ENCODE data around the gene UTS2R. TPM values are rescaled to one million over a fixed set of nuclear protein-coding genes. Genes with fewer than 3 reads are reported as not detected.

Gene UTS2R
- total RNA-seq, 2 experiments from 2014 or later, result not detected

DNA sequence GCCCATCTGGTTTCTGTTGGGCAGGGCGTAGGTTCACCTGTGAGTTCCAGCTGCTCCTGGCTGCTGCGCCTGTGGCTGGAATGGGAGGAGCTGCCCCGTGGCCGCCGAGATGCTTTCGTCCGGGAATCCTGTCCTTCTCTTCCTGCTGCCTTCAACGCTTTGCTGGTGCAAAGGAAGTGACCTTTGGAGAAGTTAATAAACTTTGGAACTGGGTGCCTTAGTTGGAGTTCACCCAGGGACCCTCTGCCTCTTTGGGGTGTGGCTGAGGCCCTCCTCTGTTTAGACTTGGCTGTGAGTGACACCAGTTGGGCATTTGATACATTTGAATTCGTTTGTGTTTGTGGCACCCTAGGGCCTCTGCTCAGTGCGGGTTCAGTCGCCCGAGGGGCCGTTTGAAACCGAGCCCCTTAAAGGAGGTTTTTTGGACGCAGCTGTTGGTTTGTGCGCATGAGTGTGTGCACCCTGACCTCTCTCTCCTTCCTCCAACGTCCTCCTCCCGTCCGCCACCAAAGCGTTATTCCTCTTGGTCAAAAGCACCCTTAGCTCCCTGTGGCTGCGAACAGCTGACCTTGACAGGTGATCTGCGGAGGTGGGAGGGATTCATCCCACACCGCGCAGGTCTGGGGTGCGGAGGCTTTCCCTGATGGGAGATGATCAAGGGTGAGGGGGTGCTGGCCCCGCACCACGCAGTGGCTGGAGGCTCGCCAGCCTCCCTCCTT lies 29.0 kb upstream of the UTS2R start:
- H3K36me3 Mint-ChIP-seq (ENCODE audit: low read depth), result no peaks in the 10 kb centered on the region
- no peak for ATAC-seq

DNA sequence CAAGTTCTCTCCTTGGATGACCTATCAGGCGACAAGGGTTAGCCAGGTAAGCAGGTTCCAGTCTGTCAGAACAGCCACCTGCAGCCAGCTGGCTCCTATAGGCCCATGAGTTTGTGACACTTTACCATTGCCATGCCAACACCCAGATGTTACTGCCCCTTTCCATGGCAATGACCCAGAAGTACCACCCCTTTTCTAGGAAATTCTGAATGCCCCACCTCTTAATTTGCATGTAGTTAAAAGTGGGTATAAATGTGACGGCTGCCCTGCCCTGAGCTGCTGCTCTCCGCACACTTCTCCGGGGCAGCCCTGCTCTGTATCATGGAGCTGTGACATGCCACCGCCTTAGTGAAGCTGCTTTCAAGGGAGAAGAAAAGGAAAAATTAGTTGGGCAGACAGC lies 28.0 kb upstream of the UTS2R start:
- no peak for TF ChIP-seq CTCF (IDR thresholded peaks at IDR 0.05)
- H3K4me3 Mint-ChIP-seq, result no peak overlapping the region
- H3K36me3 Mint-ChIP-seq (ENCODE audit: low read depth), result no peaks in the 10 kb centered on the region
- intact Hi-C loops (cut with micrococcal nuclease), result no loop called here
- peaks cover 5% of the 10 kb centered on the region for H3K27me3 Mint-ChIP-seq
- CTCF ChIA-PET, result interaction anchor here (2.3 kb wide), 1 partner anchor 22 kb away, joined by 13 read pairs; no protein-coding TSS in a partner anchor
- no peak overlapping the region for H3K27ac Mint-ChIP-seq
- ATAC-seq (no peak), DNase-seq (no peak)
- POLR2A ChIA-PET, result interaction anchor here (1.2 kb wide), 1 partner anchor 10 kb away, joined by 3 read pairs; the partner anchor contains the start of gene SECTM1
- peaks cover 3% of the 10 kb centered on the region for H3K9me3 Mint-ChIP-seq
- peaks cover 14% of the 10 kb centered on the region for H3K4me1 Mint-ChIP-seq (ENCODE audit: low read depth)

More for the DNA sequence above, 29.0 kb upstream of the UTS2R start:
- Mint-ChIP-seq H3K4me3 (no peak overlapping the region), H3K27me3 (peaks cover 5% of the 10 kb centered on the region), H3K9me3 (peaks cover 3% of the 10 kb centered on the region), H3K4me1 (ENCODE audit: low read depth) (peaks cover 14% of the 10 kb centered on the region), H3K27ac (no peak overlapping the region)
- no peak for DNase-seq
- ChIA-PET CTCF (no interaction called here), POLR2A (no interaction called here)
- no peak for TF ChIP-seq CTCF (IDR thresholded peaks at IDR 0.05)
- intact Hi-C loops (cut with micrococcal nuclease), result no loop called here

DNA sequence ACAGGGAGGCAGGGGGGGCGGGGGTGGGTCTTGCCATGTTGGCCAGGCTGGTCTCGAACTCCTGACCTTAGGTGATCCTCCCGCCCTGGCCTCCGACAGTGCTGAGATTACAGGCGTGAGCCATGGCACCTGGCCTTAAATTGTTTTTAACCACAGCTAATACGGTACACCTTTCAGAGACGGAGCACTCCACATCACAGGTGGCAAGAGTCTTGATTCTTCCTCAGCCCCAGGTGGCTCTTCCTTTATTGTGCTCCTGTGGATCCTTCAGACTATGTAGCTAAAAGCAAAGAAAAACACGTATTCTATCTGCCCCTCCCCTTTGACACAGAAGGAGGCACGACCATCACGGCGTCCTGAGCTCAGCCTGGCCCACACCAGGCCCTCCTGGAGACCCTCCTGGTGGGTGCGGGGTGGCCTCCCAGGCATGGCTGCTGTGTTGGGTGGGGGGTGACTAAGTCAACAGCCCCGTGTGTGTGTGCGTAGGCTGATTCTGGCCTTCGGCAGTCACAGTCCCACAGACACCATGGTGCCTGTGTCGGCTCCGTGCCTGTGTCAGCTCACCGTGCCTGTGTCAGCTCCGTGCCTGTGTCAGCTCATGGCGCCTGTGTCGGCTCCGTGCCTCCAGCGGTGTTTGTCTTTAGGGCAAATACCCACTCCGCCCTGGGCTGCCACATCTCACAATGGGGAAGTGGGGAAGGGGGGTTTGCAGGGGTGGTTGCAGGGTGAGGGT lies 27.2 kb upstream of the UTS2R start:
- no peak overlapping the region for H3K27ac Mint-ChIP-seq
- peaks cover 3% of the 10 kb centered on the region for H3K9me3 Mint-ChIP-seq
- intact Hi-C loops (cut with micrococcal nuclease), result no loop called here

GRCh38 chr17:82345151-82345976 lies 26.2 kb upstream of the UTS2R start:
- H3K27ac Mint-ChIP-seq, result no peak overlapping the region
- H3K9me3 Mint-ChIP-seq, result peaks cover 3% of the 10 kb centered on the region
- DNase-seq (no peak), ATAC-seq (no peak)
- no peak overlapping the region for H3K4me3 Mint-ChIP-seq
- ChIA-PET POLR2A (interaction anchor here (0.5 to 1.3 kb wide), 4 partner anchors 60 to 322 kb away, joined by 3 to 4 read pairs (median 3); partner anchors contain the start of gene LRRC45), CTCF (interaction anchor here (2.3 kb wide), 1 partner anchor 24 kb away, joined by 13 read pairs; no protein-coding TSS in a partner anchor)
- intact Hi-C loops (cut with micrococcal nuclease), result no loop called here
- H3K36me3 Mint-ChIP-seq (ENCODE audit: low read depth), result no peaks in the 10 kb centered on the region
- H3K4me1 Mint-ChIP-seq (ENCODE audit: low read depth), result peaks cover 9% of the 10 kb centered on the region
- H3K27me3 Mint-ChIP-seq, result peaks cover 8% of the 10 kb centered on the region
- no peak for TF ChIP-seq CTCF (IDR thresholded peaks at IDR 0.05)

More for the DNA sequence above, 27.2 kb upstream of the UTS2R start:
- H3K36me3 Mint-ChIP-seq (ENCODE audit: low read depth), result no peaks in the 10 kb centered on the region
- TF ChIP-seq CTCF (IDR thresholded peaks at IDR 0.05), result no peak
- ChIA-PET POLR2A (interaction anchor here (1.0 to 1.2 kb wide), 3 partner anchors 11 to 72 kb away, joined by 3 read pairs; partner anchors contain the start of gene SECTM1), CTCF (interaction anchor here (2.3 kb wide), 1 partner anchor 23 kb away, joined by 13 read pairs; no protein-coding TSS in a partner anchor)
- H3K4me1 Mint-ChIP-seq (ENCODE audit: low read depth), result peaks cover 8% of the 10 kb centered on the region
- no peak for ATAC-seq
- no peak for DNase-seq
- H3K4me3 Mint-ChIP-seq, result no peak overlapping the region
- H3K27me3 Mint-ChIP-seq, result peaks cover 5% of the 10 kb centered on the region

Data from activated CD8-positive, alpha-beta T cell treated with anti-CD3 and anti-CD28 coated beads for 36 hours (primary cell).